ENCODE results near the gene ENPP1. TPM values are rescaled to one million over a fixed set of nuclear protein-coding genes. Genes with fewer than 3 reads are reported as not detected.

ENPP1 gene
- total RNA-seq, 1 donor from 2014 or later: 8.1 TPM

DNA sequence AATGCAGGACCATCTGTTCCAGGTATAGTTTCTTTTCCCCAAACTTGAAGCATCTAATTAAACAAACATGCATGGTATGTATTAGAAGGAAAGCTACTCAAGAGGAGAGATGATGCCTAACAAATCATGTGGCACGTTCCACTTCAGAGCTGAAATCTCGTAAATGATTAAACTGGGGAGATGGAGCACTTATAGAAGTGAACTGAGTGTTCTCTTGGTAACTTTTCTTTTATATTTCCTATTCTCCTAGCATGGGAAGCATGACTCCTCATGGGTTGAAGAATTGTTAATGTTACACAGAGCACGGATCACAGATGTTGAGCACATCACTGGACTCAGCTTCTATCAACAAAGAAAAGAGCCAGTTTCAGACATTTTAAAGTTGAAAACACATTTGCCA, 82.3 kb downstream of the ENPP1 start:
- H3K4me3 Mint-ChIP-seq (ENCODE audit: unreplicated experiment): no peak overlapping the region
- H3K9me3 Mint-ChIP-seq (ENCODE audit: low read depth): peaks cover 2% of the 10 kb centered on the region
- no peaks in the 10 kb centered on the region for H3K27me3 Mint-ChIP-seq (ENCODE audit: low read depth)
- H3K27ac Mint-ChIP-seq (ENCODE audit: unreplicated experiment): no peak overlapping the region
- no peak for DNase-seq (ENCODE audit: low spot score)
- H3K4me1 Mint-ChIP-seq (ENCODE audit: low read depth): peaks cover 8% of the 10 kb centered on the region
- TF ChIP-seq CTCF (IDR thresholded peaks at IDR 0.05): no peak
- peaks cover 16% of the 10 kb centered on the region for H3K36me3 Mint-ChIP-seq (ENCODE audit: low read depth)

- H3K27ac Mint-ChIP-seq (ENCODE audit: unreplicated experiment): no peak overlapping the region
- no peak for TF ChIP-seq CTCF (IDR thresholded peaks at IDR 0.05)
- no peaks in the 10 kb centered on the region for H3K27me3 Mint-ChIP-seq (ENCODE audit: low read depth)
- peaks cover 15% of the 10 kb centered on the region for H3K36me3 Mint-ChIP-seq (ENCODE audit: low read depth)
- H3K4me3 Mint-ChIP-seq (ENCODE audit: unreplicated experiment): no peak overlapping the region
- H3K9me3 Mint-ChIP-seq (ENCODE audit: low read depth): peaks cover 10% of the 10 kb centered on the region
- H3K4me1 Mint-ChIP-seq (ENCODE audit: low read depth): peaks cover 10% of the 10 kb centered on the region
- no peak for DNase-seq (ENCODE audit: low spot score)
Observed at GRCh38 chr6:131893198-131893597, 85.4 kb downstream of the ENPP1 start.

GRCh38 chr6:131894493-131895424, 86.9 kb downstream of the ENPP1 start:
- no peak overlapping the region for H3K4me3 Mint-ChIP-seq (ENCODE audit: unreplicated experiment)
- no peak for DNase-seq (ENCODE audit: low spot score)
- no peak for TF ChIP-seq CTCF (IDR thresholded peaks at IDR 0.05)

DNA sequence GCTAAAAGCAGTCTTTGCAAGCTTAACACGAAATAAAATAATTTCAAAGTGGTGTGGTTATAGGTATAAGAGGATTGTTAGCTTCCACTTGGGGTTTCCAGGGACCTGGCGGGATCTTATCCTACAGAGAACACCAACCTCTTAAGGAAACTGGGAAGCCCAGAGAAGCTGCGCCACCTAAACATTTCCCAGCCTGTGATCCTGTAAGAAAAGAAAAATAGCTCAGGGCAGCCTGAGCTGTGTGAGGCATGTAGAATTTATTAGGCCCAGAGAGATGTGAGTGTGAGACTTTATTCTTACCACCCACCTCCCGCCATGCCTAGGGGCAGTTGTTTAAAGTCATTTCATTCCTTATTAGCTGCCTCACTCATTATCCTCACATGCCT, 89.2 kb downstream of the ENPP1 start:
- TF ChIP-seq CTCF (IDR thresholded peaks at IDR 0.05): no peak
- peaks cover 2% of the 10 kb centered on the region for H3K36me3 Mint-ChIP-seq (ENCODE audit: low read depth)
- H3K4me1 Mint-ChIP-seq (ENCODE audit: low read depth): peaks cover 13% of the 10 kb centered on the region
- DNase-seq (ENCODE audit: low spot score): no peak
- H3K4me3 Mint-ChIP-seq (ENCODE audit: unreplicated experiment): no peak overlapping the region
- H3K27ac Mint-ChIP-seq (ENCODE audit: unreplicated experiment): no peak overlapping the region
- peaks cover 11% of the 10 kb centered on the region for H3K27me3 Mint-ChIP-seq (ENCODE audit: low read depth)
- H3K9me3 Mint-ChIP-seq (ENCODE audit: low read depth): peaks cover 15% of the 10 kb centered on the region

More at GRCh38 chr6:131894493-131895424, 86.9 kb downstream of the ENPP1 start:
- H3K36me3 Mint-ChIP-seq (ENCODE audit: low read depth): peaks cover 9% of the 10 kb centered on the region
- H3K9me3 Mint-ChIP-seq (ENCODE audit: low read depth): peaks cover 15% of the 10 kb centered on the region
- no peaks in the 10 kb centered on the region for H3K27me3 Mint-ChIP-seq (ENCODE audit: low read depth)
- peaks cover 13% of the 10 kb centered on the region for H3K4me1 Mint-ChIP-seq (ENCODE audit: low read depth)
- H3K27ac Mint-ChIP-seq (ENCODE audit: unreplicated experiment): no peak overlapping the region

DNA sequence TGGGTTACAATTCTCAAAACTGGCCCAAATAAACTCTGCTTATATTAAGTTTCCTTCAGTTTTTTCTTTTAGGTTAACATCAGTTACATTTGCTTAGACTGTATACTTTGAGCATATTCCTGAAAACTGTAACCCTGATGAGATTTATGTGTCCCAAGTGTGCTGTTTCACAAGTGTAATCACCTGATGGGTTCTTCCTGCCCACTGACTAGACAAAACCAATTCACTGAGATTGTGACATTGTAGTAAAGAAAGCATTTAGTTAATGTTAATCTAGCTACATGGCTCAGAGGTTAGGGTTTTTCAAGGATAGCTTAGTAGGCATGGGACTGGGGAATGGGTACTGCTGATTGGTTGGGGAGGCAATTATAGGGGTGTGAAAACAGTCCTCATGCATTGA, 89.8 kb downstream of the ENPP1 start:
- Mint-ChIP-seq H3K4me3 (ENCODE audit: unreplicated experiment) (no peak overlapping the region), H3K9me3 (ENCODE audit: low read depth) (peaks cover 15% of the 10 kb centered on the region), H3K36me3 (ENCODE audit: low read depth) (peaks cover 2% of the 10 kb centered on the region), H3K4me1 (ENCODE audit: low read depth) (peaks cover 13% of the 10 kb centered on the region), H3K27me3 (ENCODE audit: low read depth) (peaks cover 12% of the 10 kb centered on the region), H3K27ac (ENCODE audit: unreplicated experiment) (no peak overlapping the region)
- no peak for TF ChIP-seq CTCF (IDR thresholded peaks at IDR 0.05)
- DNase-seq (ENCODE audit: low spot score): no peak

Measured in chondrocyte (in vitro differentiated cells).